HCT116 (cell line): Measurements from ENCODE around the gene LFNG.

ENCODE experiments used
- EZH2 ChIP-seq: fragments of 200-600 bp; sonication (generic); IDR thresholded peaks from 2 replicates; pipeline ENCODE4 v1.6.1; 2017; ENCODE audit warnings: antibody characterized with exemption, mixed run types
- POLR2A ChIP-seq: IDR thresholded peaks from 2 replicates; pipeline ENCODE4 v1.7.0; 2011; ENCODE audit warnings: borderline replicate concordance; ENCODE audit not compliant: insufficient read depth, insufficient read length; ENCODE audit errors: extremely low read depth
- POLR2AphosphoS5 ChIP-seq: IDR thresholded peaks from 2 replicates; pipeline ENCODE4 v1.6.1; 2011; ENCODE audit warnings: mild to moderate bottlenecking, low read depth, low read length, moderate library complexity
- TCF7L2 ChIP-seq: IDR thresholded peaks from 2 replicates; pipeline ENCODE4 v1.7.0; 2011; ENCODE audit warnings: borderline replicate concordance, inconsistent platforms; ENCODE audit not compliant: insufficient read depth, insufficient read length; ENCODE audit errors: extremely low read depth
- YY1 ChIP-seq: IDR thresholded peaks from 2 replicates; pipeline ENCODE4 v1.6.1; 2011; ENCODE audit warnings: low read length, low read depth, moderate library complexity, mild to moderate bottlenecking; ENCODE audit not compliant: insufficient replicate concordance; ENCODE audit errors: extremely low read depth
- TF ChIP-seq, protein P1 (sequence below): IDR thresholded peaks from 2 replicates; pipeline ENCODE4 v1.6.1; 2012
- TF ChIP-seq, protein P2 (sequence below), 3 experiments: fragments of 200-600 bp in 1 of 3; sonication (generic) in 1 of 3; IDR thresholded peaks in 2 of 3; conservative IDR thresholded peaks in 1 of 3; 2 replicates each; pipeline ENCODE4 v1.5.1; 2012 to 2017; ENCODE audit warnings: low read depth in 2 of 3, low read length in 2 of 3, antibody characterized with exemption in 1 of 3, borderline replicate concordance in 1 of 3, control low read depth in 1 of 3, mild to moderate bottlenecking in 1 of 3, mixed read lengths in 1 of 3, mixed run types in 1 of 3, moderate library complexity in 1 of 3; ENCODE audit not compliant: insufficient read depth in 1 of 3
- TF ChIP-seq, protein P3 (sequence below): IDR thresholded peaks from 2 replicates; pipeline ENCODE4 v1.6.1; 2012; ENCODE audit warnings: low read depth
- TF ChIP-seq, protein P4 (sequence below): IDR thresholded peaks from 2 replicates; pipeline ENCODE4 v1.6.1; 2012

DNA sequence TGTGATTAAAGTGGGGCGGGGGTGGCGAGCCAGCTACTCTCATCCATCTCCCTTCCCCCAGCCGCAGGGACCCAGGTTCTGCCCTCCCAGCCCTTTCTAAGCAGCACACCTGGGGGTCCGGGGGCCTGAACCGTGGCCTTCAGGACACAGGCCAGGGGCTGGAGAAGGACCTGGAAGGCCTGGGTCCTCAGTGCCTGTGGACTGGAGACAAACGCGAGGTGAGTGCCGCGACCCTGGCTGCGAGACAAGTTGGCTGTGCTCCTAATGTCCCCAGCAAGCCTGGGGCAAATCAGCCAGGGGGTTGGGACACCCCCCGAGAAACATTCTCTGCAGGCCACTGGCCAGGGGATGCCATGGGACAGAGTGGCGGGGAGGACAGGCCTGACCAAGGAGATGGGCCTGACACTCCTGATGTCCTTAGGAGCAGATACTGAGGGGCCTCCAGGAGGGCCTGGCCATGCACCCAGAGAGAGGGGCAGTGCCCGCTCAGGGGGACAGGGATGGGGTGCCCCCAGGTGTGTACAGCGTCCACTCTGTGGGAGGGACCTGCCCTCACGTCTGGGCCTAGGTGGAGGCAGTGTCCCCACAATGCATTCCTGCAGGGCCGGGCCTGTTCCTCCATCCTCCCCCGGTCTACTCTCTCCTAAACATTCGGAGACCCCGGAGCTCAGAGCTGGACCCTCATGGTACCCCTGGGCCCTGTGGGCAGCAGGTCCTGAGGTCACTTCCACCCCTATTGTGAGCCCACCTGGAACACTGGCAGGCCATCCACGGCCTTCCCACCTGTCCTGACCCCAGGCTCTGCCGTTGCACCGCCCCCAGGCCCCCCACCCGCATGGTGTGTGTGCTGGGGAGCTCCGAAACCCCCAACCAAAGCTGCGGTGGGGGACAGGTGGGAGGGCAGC is 22.7 kb downstream of the LFNG start:
- TF ChIP-seq, protein P1, sequence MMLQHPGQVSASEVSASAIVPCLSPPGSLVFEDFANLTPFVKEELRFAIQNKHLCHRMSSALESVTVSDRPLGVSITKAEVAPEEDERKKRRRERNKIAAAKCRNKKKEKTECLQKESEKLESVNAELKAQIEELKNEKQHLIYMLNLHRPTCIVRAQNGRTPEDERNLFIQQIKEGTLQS: no peak
- TF ChIP-seq, protein P2, sequence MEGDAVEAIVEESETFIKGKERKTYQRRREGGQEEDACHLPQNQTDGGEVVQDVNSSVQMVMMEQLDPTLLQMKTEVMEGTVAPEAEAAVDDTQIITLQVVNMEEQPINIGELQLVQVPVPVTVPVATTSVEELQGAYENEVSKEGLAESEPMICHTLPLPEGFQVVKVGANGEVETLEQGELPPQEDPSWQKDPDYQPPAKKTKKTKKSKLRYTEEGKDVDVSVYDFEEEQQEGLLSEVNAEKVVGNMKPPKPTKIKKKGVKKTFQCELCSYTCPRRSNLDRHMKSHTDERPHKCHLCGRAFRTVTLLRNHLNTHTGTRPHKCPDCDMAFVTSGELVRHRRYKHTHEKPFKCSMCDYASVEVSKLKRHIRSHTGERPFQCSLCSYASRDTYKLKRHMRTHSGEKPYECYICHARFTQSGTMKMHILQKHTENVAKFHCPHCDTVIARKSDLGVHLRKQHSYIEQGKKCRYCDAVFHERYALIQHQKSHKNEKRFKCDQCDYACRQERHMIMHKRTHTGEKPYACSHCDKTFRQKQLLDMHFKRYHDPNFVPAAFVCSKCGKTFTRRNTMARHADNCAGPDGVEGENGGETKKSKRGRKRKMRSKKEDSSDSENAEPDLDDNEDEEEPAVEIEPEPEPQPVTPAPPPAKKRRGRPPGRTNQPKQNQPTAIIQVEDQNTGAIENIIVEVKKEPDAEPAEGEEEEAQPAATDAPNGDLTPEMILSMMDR (IDR thresholded peaks at IDR 0.05 in 2 of 3, conservative IDR thresholded peaks at IDR 0.05 in 1 of 3; ENCODE audit: borderline replicate concordance in 1 of 3, insufficient read depth in 1 of 3, low read depth in 2 of 3, low read length in 2 of 3): no peak
- TF ChIP-seq EZH2 (no peak), TCF7L2 (no peak), POLR2AphosphoS5 (no peak), YY1 (no peak), POLR2A (no peak)
- TF ChIP-seq, protein P3, sequence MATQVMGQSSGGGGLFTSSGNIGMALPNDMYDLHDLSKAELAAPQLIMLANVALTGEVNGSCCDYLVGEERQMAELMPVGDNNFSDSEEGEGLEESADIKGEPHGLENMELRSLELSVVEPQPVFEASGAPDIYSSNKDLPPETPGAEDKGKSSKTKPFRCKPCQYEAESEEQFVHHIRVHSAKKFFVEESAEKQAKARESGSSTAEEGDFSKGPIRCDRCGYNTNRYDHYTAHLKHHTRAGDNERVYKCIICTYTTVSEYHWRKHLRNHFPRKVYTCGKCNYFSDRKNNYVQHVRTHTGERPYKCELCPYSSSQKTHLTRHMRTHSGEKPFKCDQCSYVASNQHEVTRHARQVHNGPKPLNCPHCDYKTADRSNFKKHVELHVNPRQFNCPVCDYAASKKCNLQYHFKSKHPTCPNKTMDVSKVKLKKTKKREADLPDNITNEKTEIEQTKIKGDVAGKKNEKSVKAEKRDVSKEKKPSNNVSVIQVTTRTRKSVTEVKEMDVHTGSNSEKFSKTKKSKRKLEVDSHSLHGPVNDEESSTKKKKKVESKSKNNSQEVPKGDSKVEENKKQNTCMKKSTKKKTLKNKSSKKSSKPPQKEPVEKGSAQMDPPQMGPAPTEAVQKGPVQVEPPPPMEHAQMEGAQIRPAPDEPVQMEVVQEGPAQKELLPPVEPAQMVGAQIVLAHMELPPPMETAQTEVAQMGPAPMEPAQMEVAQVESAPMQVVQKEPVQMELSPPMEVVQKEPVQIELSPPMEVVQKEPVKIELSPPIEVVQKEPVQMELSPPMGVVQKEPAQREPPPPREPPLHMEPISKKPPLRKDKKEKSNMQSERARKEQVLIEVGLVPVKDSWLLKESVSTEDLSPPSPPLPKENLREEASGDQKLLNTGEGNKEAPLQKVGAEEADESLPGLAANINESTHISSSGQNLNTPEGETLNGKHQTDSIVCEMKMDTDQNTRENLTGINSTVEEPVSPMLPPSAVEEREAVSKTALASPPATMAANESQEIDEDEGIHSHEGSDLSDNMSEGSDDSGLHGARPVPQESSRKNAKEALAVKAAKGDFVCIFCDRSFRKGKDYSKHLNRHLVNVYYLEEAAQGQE: no peak
- TF ChIP-seq, protein P4, sequence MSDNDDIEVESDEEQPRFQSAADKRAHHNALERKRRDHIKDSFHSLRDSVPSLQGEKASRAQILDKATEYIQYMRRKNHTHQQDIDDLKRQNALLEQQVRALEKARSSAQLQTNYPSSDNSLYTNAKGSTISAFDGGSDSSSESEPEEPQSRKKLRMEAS: no peak
